ENCODE results near the gene ZNF839. TPM values are rescaled to one million over a fixed set of nuclear protein-coding genes. Genes with fewer than 3 reads are reported as not detected.
A peak's percentile ranks its signal among the peaks of the same experiment; 100 is the strongest.
"Not testable (repeated sequence)": the region's sequence is repeated elsewhere in the genome, so short reads cannot be mapped to it uniquely, and the experiment has no call there.

Gene ZNF839
- total RNA-seq, 3 donors from 2014 or later = 14.9 to 16.6 (median 15.5) TPM

GRCh38 chr14:102295270-102295669 lies 24.3 kb upstream of the ZNF839 start:
- Mint-ChIP-seq H3K4me3 (no peak overlapping the region), H3K4me1 (ENCODE audit: low read depth) (no peaks in the 10 kb centered on the region), H3K9me3 (no peaks in the 10 kb centered on the region), H3K36me3 (ENCODE audit: insufficient read depth) (no peaks in the 10 kb centered on the region), H3K27me3 (ENCODE audit: low read depth) (no peaks in the 10 kb centered on the region)
- DNase-seq (no peak), ATAC-seq (no peak)

- Mint-ChIP-seq H3K4me1 (ENCODE audit: low read depth) (no peaks in the 10 kb centered on the region), H3K4me3 (no peak overlapping the region), H3K36me3 (ENCODE audit: insufficient read depth) (no peaks in the 10 kb centered on the region), H3K9me3 (no peaks in the 10 kb centered on the region), H3K27me3 (ENCODE audit: low read depth) (no peaks in the 10 kb centered on the region)
- ATAC-seq (no peak), DNase-seq (no peak)
These were observed 21.9 kb upstream of the ZNF839 start for GRCh38 chr14:102297436-102298170.

DNA sequence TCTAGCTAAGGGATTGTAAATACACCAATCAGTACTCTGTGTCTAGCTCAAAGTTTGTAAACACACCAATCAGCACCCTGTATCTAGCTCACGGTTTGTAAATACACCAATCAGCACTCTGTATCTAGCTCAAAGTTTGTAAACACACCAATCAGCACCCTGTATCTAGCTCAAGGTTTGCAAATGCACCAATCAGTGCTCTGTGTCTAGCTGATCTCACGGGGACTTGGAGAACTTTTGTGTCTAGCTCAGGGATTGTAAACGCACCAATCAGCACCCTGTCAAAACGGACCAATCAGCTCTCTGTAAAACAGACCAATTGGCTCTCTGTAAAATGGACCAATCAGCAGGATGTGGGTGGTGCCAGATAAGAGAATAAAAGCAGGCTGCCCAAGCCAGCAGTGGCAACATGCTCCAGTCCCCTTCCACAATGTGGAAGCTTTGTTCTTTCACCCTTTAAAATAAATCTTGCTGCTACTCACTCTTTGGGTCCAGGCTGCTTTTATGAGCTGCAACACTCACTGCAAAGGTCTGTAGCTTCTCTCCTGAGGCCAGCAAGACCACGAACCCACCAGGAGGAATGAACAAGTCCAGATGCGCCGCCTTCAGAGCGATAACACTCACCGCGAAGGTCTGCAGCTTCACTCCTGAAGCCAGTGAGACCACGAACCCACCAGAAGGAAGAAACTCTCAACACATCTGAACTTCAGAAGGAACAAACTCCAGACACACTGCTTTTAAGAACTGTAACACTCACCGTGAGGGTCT lies 21.1 kb upstream of the ZNF839 start:
- not testable (repeated sequence) for H3K4me3 Mint-ChIP-seq; H3K4me1 Mint-ChIP-seq (ENCODE audit: low read depth); H3K27me3 Mint-ChIP-seq (ENCODE audit: low read depth); ATAC-seq; H3K9me3 Mint-ChIP-seq; H3K36me3 Mint-ChIP-seq (ENCODE audit: insufficient read depth); DNase-seq

DNA sequence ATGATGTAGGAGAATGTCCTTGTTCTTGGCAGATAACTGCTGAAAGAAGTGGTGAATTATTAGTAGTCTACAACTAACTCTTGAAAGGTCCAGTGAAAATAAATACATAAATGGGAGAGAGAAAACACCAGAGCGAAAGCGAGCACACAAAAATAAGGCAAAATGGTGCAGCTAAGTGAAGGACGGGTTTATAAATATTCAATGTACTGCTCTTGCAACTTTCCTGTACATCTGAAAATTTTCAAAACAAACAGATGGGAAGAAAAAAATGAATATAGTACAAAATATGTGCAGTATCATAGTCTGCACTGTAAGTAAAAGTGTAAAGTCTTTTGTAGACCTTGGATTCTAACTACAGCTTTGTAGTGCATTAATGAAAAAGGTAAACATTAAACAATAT lies 15.9 kb upstream of the ZNF839 start:
- no peaks in the 10 kb centered on the region for H3K36me3 Mint-ChIP-seq (ENCODE audit: insufficient read depth)
- H3K4me1 Mint-ChIP-seq (ENCODE audit: low read depth) = peaks cover 8% of the 10 kb centered on the region
- peak overlapping the region; percentile 96 for H3K4me3 Mint-ChIP-seq
- DNase-seq (no peak), ATAC-seq (no peak)
- no peaks in the 10 kb centered on the region for H3K9me3 Mint-ChIP-seq
- H3K27me3 Mint-ChIP-seq (ENCODE audit: low read depth) = peaks cover 4% of the 10 kb centered on the region

- ATAC-seq = peak; percentile 97
- Mint-ChIP-seq H3K4me3 (peak within 1 kb of the TSS; percentile 96), H3K4me1 (ENCODE audit: low read depth) (peaks cover 8% of the 10 kb centered on the region)
These were observed 14.7 kb upstream of the ZNF839 start, which contains the start of gene MOK for GRCh38 chr14:102304611-102305506. Gene MOK (minus strand): TSS chr14:102305164. CDS start chr14:102304968, 196 bp downstream.

DNA sequence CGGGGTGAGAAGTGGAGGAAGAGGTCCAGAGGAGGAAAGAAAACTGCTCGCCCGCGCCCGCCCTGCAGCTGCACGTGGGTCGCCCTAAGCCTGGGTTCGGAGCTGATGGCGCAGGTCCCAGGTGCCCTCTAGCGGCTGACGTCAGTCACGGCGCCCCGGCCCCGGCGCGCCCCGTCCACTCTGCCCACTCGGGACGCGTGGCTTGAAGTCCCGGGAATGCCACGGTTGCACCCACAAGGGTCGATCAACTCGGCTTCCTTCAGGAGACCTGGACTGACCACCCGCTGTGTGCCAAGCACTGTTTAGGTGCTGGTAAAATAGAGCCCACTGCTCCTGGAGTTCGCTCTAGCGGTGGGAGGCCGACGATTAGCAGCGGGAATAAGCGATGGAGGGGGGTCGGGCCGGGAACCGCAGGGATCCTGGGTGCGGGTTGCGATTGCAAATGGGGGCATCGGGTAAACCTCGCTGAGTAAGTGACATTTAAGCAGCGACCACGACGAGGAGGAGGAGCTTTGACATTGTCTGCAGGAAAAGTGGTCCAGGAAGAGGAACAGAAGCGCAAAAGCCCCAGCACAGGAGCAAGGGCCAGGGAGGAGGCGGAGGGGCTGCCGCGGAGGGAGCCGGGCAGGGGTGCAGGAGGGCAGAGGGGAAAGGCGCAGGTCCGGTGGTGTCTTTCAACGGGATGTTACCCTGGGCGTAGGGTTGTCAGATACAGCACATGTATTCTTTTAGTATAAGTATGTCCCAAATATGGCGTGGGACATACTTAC lies 5.1 kb upstream of the ZNF839 start:
- H3K36me3 Mint-ChIP-seq (ENCODE audit: insufficient read depth) = no peaks in the 10 kb centered on the region
- peak; percentile 72 to 74 for ATAC-seq
- peaks cover 41% of the 10 kb centered on the region for H3K4me1 Mint-ChIP-seq (ENCODE audit: low read depth)
- DNase-seq = peak; percentile 75
- no peaks in the 10 kb centered on the region for H3K27me3 Mint-ChIP-seq (ENCODE audit: low read depth)
- H3K9me3 Mint-ChIP-seq = no peaks in the 10 kb centered on the region
- peak overlapping the region; percentile 85 for H3K4me3 Mint-ChIP-seq

More at GRCh38 chr14:102304611-102305506, 14.7 kb upstream of the ZNF839 start, which contains the start of gene MOK:
- peak; percentile 97 for DNase-seq
- Mint-ChIP-seq H3K27me3 (ENCODE audit: low read depth) (peaks cover 4% of the 10 kb centered on the region), H3K9me3 (no peaks in the 10 kb centered on the region), H3K36me3 (ENCODE audit: insufficient read depth) (no peaks in the 10 kb centered on the region)

DNA sequence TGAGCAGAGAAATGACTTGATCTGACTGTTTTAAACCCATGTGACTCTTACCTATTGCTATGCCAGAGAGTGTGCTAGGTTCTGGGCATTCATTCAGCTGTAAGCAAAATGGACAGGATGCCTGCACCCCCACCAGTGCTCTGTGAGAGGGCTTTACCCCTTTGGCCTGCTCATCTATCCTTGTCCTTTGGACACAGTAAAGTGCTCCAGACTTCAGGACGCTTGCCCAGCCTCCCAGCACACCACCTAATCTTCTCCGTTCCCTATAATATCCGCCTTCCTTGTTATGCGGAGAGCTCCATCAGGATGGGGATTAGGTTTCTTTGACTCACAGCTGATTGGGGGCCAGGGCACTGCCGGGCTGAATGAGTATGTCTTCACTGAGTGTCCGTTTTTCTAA lies 4.4 kb upstream of the ZNF839 start:
- DNase-seq = no peak
- no peak for ATAC-seq
- Mint-ChIP-seq H3K9me3 (no peaks in the 10 kb centered on the region), H3K4me3 (peak overlapping the region; percentile 85), H3K36me3 (ENCODE audit: insufficient read depth) (no peaks in the 10 kb centered on the region), H3K4me1 (ENCODE audit: low read depth) (peaks cover 42% of the 10 kb centered on the region), H3K27me3 (ENCODE audit: low read depth) (no peaks in the 10 kb centered on the region)

GRCh38 chr14:102316338-102316742 lies 3.2 kb upstream of the ZNF839 start:
- H3K36me3 Mint-ChIP-seq (ENCODE audit: insufficient read depth) = no peaks in the 10 kb centered on the region
- peak overlapping the region; percentile 92 for H3K4me3 Mint-ChIP-seq
- H3K27me3 Mint-ChIP-seq (ENCODE audit: low read depth) = no peaks in the 10 kb centered on the region
- H3K4me1 Mint-ChIP-seq (ENCODE audit: low read depth) = peaks cover 42% of the 10 kb centered on the region
- ATAC-seq = no peak
- no peak for DNase-seq
- no peaks in the 10 kb centered on the region for H3K9me3 Mint-ChIP-seq

DNA sequence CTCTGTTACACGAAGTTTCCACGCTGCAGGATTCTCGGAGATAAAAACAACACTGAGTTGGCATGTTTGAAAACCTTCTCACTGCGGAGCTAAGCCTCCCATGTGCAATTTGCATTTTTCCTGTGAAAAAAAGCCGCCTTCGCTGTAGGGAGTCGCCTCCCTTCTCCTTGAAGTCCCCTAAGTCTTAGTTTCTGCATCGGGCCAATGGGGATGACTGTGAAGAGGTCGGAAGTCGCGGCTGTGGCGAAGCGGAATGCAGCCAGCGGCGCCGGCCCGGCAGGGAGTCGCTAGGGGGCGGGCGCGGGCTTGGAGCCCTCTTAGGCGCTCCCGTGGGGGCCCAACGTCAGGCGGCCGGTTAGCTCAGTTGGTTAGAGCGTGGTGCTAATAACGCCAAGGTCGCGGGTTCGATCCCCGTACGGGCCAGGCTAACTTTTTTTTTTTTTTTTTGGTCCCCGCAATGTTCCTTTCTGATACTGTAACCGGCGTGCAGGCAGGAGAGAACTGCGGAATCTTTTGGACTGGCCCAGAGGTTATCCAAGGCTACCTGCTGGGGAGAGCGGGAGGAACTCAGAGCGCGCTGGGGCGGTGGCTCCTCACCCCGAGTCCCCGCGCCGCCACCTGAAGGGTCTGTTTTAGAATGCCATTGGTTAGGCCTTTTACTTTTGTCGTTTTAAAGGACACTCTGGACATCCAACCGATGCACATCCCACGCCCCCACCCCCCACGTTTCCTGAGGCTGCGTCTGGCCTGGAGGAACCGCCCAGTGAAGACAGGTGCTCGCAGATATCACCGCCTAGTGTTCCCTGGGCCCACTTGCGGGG lies 2.6 kb upstream of the ZNF839 start:
- Mint-ChIP-seq H3K36me3 (ENCODE audit: insufficient read depth) (no peaks in the 10 kb centered on the region), H3K9me3 (no peaks in the 10 kb centered on the region), H3K4me3 (peak overlapping the region; percentile 92), H3K4me1 (ENCODE audit: low read depth) (peaks cover 45% of the 10 kb centered on the region), H3K27me3 (ENCODE audit: low read depth) (no peaks in the 10 kb centered on the region)
- ATAC-seq = peak; percentile 70 to 72
- peak; percentile 97 for DNase-seq

DNA sequence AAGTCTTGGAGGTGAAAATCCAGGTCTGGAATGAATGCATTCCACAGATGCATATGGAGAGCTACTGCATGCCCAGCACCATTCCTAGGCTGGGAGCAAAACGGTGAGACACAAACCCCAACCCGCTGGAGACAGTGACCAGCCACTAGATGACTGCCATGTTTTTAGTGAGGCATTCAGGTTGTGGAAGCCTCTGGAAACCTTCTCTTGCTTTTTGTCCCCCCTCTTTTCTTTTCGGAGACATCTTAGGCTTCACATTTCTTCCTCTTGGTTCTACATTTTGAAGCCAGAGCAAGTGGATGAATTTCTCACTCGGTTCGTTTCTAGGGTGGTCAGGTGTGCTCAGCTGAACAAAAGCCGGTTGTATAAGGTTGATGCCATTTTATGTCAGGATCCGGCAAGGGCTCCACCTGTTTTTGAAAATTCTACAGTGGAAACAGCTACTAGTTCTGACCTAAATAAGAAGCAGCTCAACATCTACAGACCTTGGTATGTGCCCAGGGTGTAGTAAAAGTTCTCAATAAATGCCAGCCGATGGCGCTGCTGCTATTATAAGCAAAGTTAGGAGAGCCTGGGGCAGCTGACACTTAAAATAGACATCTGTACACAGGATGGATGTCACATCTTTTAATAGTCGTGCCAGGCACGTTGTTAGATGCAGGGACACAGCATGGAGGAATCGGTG lies 1.8 kb upstream of the ZNF839 start:
- peaks cover 45% of the 10 kb centered on the region for H3K4me1 Mint-ChIP-seq (ENCODE audit: low read depth)
- no peak for DNase-seq

GRCh38 chr14:102318781-102319276 lies 717 bp upstream of the ZNF839 start:
- ATAC-seq = no peak
- DNase-seq = no peak
- H3K27me3 Mint-ChIP-seq (ENCODE audit: low read depth) = no peaks in the 10 kb centered on the region
- peaks cover 49% of the 10 kb centered on the region for H3K4me1 Mint-ChIP-seq (ENCODE audit: low read depth)
- no peaks in the 10 kb centered on the region for H3K36me3 Mint-ChIP-seq (ENCODE audit: insufficient read depth)
- H3K9me3 Mint-ChIP-seq = no peaks in the 10 kb centered on the region
- peak overlapping the region; percentile 92 for H3K4me3 Mint-ChIP-seq

More for the DNA sequence above, 1.8 kb upstream of the ZNF839 start:
- Mint-ChIP-seq H3K36me3 (ENCODE audit: insufficient read depth) (no peaks in the 10 kb centered on the region), H3K4me3 (peak overlapping the region; percentile 92), H3K9me3 (no peaks in the 10 kb centered on the region), H3K27me3 (ENCODE audit: low read depth) (no peaks in the 10 kb centered on the region)
- ATAC-seq = no peak

- Mint-ChIP-seq H3K4me3 (peak overlapping the region; percentile 91), H3K9me3 (no peaks in the 10 kb centered on the region), H3K27me3 (ENCODE audit: low read depth) (no peaks in the 10 kb centered on the region), H3K4me1 (ENCODE audit: low read depth) (peaks cover 39% of the 10 kb centered on the region), H3K36me3 (ENCODE audit: insufficient read depth) (no peaks in the 10 kb centered on the region)
- DNase-seq = peak; percentile 55
- ATAC-seq = peak; percentile 44 to 45
These were observed 601 bp downstream of the ZNF839 start for GRCh38 chr14:102320033-102320660.

All from activated T-cell treated with anti-CD3 and anti-CD28 coated beads, Interleukin-2, amount 50 U/mL, for 4 hours (primary cell).